GM18502 (cell line): ENCODE measurements around the gene AGAP1.

ENCODE experiments used
- ATAC-seq: cut with Tn5 transposase; IDR thresholded peaks from one replicate; pipeline ENCODE4 v1.9.1; 2021; ENCODE audit warnings: mild to moderate bottlenecking; ENCODE audit not compliant: unreplicated experiment, poor library complexity

The AGAP1 gene

DNA sequence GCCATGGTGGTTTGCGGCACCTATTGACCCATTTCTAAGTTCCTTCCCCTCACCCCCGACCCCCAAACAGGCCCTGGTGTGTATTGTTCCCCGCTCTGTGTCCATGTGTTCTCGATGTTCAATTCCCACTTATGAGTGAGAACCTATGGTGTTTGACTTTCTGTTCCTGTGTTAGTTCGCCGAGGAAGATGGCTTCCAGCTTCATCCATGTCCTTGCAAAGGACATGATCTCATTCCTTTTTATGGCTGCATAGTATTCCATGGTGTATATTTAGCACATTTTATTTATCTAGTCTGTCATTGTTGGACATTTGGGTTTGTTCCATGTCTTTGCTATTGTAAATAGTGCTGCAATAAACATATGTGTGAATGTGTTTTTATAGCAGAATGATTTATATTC lies 490.7 kb downstream of the AGAP1 start:
- ATAC-seq = no peak

DNA sequence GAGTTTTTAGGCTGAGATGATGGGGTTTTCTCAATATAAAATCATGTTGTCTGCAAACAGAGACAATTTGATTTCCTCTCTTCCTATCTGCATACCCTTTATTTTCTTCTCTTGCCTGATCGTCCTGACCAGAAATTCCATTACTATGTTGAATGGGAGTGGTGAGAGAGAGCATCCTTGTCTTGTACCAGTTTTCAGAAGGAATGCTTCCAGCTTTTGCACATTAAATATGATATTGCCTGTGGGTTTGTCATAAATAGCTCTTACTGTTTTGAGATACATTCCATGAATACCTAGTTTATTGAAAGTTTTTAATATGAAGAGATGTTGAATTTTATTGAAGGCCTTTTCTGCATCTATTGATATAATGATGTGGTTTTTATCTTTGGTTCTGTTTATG lies 492.5 kb downstream of the AGAP1 start:
- no peak for ATAC-seq

DNA sequence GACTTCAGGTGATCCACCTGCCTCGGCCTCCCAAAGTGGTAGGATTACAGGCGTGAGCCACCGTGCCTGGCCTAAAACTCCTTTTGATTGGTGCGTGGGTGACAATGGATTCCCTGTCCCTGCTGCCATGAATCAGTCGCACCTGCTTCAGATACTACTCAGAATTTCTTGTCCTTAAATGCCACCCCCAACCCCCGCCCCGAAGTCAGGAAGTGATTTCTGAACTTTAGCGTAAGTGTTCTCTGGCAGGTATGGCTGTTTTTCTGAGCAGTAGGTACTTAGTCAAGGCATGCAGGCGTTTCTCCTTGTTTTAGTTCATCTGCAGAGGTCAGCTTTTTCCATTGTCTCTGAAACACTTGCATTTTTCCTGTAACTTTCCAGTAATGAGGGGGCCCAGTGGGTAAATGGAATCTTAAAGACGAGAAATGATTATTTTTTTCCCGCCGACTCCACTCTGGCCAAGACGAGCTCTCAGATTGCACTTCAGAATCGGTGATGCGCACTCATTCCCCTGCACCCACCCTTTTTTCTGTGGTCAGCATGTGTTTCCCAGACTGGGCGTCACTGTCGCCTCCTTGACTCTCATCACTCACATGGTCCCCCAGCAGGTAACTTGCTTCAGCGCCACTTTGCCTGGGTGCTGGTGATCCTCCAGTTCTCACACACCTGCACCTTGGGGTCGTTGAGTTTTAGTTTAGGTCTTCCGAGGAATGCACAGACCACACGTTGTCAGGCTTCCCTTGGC lies 494.6 kb downstream of the AGAP1 start:
- ATAC-seq = no peak

DNA sequence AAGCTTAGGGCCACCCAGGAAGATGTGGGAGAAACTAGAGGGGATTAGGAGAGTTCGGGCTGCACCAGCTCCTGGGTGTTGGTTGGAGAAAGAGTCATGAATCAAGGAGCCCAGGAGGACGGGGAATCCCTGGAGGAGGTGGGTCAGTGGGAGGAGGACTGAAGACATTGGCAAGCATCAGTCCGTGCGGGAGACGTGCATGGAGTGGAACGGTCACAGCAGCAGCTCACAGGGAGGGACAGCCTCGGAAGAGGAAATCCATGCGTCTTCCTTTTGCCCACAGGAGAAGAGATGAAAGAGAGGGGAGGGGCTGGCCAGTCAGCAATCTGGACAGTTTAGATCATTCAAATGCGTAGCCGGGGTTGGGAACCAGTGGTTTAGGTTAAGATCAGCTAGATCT lies 495.7 kb downstream of the AGAP1 start:
- ATAC-seq = no peak

DNA sequence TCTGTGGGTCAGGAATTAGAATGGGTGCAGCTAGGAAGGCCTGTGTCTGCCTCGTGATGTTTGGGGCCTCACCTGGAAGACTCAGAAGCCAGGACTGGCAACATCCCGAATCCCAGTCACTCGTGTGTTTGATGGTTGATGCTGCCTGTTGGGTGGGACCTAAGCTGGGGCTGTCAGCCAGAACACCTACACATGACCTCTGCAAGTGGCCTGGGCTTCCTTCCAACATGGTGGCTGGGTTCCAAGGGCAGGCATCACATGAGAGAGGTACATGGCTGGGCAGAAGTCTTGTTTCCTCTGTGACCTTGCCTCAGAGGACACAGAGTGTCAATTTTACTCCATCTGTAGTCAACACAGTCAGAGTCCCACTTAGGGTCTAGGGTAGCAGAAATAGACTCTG lies 496.5 kb downstream of the AGAP1 start:
- no peak for ATAC-seq

DNA sequence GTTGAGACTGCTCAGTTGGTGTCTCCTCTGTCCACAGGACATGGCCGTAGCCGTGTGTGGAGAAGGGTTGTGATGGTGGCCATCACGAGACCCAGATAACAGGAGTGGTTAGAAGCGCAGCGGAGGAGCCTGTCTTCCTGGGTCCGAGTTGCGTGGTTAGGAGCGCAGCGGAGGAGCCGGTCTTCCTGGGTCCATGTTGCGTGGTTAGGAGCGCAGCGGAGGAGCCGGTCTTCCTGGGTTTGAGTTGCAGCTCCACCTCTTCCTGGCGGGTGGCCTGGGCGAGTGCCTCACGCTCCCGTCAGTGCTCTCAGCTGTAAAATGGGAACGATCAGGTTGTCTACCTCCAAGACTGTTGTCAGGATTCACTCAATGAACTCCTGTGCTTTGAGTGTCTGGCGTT lies 498.2 kb downstream of the AGAP1 start:
- no peak for ATAC-seq

DNA sequence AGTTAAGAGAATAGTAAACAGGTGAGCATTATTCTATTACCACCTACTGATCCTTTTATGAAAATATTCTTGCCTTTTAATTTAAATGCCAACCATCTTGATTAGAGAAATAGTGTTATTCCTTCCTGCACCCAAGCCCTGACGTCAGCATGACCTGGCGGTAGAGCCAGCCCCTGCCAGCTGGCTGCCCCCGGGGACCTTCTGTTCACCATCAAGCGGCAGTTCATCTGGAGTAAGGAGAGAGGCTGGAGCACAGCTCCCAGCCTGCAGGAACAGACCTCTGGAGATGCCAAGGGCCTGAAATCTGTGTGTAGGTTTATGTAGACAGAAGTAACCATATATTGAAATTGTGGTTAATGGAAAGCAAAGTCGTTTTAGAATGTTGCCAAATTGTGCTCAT lies 502.6 kb downstream of the AGAP1 start:
- no peak for ATAC-seq

DNA sequence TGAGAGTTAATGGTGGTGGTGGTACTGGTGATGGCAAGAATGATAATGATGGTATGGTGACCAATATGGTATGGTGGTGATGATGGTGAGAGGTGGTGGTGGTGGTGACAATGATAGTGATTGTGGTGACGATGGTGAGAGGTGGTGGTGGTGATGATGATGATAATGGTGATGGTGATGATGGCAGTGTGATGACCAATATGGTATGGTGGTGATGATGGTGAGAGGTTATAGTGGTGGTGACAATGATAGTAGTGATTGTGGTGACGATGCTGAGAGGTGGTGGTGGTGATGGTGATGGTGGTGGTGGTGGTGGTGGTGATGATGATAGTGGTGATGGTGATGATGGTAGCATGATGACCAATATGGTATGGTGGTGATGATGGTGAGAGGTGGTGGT lies 505.2 kb downstream of the AGAP1 start:
- no peak for ATAC-seq

DNA sequence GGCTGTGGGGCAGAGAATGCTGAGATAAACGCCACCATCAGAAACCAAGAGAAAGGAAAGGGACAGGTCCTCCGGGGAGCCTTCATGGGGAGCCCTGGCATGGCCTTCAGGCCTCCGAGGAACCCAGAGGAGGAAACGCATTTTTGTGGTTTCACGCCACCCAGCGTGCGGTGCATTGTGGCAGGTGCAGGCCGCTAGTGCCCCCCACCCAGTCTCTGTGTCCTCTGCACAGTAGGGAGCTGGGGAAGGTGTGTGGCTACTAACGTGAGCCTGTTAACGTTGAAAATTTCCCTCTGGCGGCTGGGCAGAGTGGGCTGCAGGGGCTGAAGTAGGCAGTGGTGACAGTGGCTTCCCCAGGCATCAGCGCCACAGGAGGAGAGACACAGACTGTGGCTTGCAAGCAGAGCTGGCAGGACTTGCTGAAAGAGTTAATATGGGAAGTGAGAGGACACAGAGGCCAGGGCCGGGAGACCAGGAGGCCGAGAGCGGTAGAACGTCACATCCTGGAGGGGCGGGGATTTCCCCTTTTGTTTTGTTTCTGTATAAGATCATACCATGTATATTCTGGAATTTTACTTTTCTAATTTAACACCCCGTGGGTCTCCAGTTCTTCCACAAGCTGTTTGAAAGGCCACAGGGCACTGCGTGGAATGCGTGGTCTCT lies 507.5 kb downstream of the AGAP1 start:
- ATAC-seq = no peak

DNA sequence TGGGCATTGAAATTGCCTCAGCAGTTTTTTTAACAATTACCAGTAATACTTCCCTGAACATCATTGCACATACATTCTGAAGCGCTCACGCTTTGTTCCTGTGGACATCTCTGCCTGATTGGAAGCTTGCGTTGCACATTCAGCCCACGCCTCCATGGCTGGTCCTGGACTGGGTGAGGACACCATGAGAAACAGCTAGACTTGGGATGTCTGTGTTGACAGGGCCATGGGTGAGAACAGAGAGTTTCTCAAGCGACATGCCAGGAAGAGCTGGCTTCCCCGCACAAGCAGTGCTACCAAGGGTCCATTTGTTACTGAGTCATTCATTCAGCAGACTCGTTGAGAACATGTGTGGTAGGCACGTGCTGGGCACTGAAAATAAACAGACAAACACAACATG lies 508.0 kb downstream of the AGAP1 start:
- ATAC-seq = no peak

DNA sequence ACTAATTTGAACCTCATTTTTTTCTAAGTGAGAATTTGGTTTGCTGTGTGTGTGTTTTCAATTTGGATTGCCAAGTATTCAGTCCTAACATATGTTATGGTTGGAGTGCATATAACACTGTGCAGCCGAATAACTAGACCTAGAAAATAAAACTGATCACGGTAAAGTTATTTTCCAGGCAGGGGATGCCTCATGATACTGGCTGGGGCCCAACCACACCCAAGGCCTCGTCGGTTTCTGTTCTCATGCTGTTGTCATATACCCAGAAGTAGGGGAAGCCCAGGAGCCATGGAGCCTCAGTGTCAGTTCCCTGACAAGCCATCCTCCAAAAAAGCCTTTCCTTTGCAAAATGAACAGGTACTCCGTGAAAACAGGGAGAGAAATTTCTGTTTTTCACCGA lies 514.2 kb downstream of the AGAP1 start:
- ATAC-seq = no peak

DNA sequence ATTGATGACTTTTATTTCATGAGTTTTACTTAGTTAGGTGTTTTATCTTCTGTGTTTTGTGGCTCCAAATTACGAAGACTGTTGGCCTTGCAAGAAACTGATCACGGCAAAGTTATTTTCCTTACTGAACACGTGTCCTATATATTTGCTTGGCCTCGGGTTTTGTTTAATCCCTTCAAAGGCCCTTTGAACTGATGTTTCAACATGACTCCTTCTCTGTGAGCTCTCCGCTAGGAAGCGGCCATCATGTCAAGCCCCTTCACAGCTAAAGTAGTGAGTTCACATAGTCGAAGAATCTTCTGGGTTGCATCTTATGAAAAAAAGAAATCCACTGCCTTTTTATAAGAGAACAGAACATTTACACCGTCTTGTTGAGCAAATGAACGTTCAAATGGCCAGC lies 515.0 kb downstream of the AGAP1 start:
- ATAC-seq = no peak

DNA sequence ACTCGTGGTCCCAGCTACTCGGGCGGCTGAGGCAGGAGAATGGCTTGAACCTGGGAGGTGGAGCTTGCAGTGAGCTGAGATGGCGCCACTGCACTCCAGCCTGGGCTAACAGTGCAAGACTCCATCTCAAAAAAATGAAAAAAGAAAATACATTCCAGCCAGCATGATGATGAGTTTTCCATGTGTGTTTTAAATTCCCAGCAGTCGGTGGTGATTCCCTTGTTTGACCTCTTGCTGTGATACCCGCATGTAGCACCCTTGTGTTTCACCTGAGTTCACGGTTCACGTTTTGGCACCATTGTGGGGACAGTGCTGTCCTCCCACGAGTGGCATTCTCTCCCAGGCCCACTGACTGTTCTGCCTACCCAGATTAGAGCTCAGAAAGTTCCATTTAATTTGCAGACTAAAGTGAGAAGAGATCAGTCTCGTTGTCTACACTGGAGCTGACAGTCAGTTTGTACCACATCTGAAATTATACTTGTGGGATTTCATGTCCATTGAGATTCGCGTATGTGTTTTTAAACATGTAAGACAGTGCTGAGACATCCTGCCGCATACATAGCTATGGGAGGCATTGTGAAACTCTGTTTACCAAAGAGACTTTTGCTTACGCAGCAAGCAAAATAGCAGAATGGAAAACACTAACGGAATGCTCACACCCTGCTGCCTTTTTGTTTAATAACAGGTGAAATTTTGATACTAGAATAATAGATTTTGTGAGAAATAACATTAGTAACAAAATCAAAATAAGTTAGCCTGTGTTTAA lies 517.3 kb downstream of the AGAP1 start:
- no peak for ATAC-seq

DNA sequence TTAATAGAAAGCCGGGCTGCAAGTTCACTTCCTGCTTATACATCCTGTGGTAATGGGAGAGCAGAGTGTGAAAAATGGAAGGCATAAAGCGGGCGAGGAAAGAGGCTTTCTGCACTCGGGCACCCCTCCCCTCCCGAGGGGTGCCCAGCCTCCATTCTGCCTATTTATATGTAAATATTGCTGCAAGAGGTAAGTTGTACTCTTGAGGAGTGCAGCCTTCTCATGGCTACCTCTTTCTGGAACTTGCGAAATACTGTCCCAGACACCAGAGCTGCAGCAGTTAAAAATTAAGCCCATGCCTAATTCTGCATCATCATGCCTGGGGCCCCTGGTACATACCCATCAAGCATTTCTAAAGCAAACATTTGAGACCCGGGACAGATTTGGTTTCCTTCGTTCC lies 518.3 kb downstream of the AGAP1 start:
- no peak for ATAC-seq

DNA sequence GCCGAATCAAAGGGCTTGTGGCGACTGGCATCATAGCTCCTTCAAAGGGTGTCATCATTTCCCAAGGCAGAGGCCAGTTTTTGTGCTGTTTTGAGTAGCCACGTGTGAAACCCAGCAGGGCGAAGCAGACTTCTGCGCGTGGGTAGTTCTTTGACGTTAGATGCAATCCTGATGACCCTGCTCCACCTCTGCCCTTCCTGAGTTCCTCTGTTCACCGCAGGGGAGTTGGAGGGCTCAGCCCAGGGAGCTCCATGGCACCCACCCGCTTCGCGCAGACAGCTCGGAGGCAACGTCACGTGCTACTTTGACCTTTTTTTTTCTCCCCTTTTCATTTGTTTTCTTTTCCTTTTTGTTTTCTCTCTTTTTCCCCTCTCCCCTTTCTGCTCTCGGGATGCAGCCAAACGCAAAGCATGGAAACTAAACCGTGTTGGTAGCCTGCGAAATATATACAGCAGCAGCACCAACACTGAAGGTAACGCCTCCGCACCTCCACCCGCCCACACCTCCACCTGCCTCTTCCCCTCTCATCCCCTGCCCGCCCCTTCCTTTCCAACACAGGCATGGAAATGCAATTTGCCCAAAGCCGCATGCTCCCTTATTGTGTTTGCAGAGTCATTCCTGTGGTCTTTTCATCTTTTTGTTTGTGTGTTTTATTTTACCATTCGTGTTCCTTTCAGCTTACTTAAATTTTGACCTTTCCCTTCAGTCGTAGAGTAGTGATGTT lies 520.7 kb downstream of the AGAP1 start:
- no peak for ATAC-seq

DNA sequence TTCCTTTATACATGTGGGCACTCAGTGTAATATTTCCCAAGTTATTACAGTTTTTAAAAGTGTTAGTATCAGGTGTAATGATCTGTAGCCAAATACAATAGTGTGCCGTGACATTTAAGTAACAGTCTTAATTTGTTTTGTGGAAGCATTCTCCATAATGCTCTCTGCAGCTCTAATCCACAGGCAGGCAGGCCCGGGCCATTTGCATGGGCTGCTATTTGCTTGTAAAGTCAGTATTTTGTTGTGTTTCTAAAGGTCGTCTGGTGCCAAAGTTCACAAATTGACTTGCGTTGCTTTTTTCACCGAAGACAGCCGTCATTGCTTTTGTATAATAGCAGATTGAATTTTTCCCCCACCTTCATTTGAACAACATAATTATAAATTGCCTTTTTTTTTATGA lies 521.3 kb downstream of the AGAP1 start:
- no peak for ATAC-seq

DNA sequence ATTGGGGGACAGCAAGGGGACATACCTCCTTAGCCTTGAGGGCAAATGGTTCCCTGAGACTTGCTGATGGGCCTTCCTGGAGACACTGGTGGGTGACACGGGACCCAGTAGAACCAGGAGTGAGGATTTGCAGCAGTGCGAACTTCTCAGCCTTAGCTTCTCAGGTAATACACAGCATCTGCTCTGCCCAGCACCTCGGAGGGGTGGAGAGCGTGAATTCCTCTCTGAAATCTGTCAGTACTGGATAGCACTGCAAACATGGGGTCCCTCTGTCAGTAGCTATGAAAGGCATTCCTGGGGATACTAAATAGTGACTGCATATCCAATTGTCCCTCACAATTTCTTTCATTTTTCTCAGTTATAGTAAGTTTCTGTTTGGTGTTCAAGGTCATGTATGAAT lies 522.7 kb downstream of the AGAP1 start:
- ATAC-seq = no peak

DNA sequence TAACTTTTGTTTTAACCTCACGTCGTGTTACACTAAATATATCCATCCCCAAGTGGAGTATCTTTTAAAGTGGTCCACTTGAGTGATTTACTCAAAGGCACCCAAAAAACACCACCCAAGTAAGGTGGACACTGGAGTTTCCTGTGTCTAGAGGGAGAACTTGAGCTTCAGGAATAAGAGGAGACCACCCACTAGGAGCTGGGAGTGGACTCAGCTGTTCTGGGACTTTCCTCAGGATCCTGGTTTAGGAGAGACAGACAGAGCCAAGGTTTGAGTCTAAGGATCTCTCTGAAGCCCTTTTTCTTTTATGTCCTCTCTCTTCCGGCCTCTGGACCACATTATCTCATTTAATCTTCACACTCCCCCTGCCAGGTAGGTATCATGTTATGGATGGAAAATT lies 523.6 kb downstream of the AGAP1 start:
- ATAC-seq = no peak

DNA sequence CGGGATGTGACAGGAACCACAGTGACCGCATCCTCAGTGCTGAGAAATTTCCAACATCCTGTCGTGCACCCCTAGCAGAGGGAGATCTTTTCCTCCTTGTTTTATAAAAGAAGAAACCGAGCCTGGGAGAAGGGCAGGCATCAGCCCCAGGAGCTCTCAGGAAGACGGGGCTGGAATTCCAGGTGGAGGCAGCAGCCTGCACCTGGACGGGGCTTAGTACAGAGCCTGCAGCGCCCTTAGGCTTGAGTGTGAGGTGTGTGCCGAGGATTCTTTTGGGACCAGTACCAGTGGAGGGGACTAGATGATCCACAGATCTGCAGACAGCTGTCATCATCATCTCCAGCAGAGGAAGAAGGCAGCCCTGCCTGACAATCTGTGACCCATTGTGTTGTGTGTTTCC lies 525.6 kb downstream of the AGAP1 start:
- no peak for ATAC-seq

DNA sequence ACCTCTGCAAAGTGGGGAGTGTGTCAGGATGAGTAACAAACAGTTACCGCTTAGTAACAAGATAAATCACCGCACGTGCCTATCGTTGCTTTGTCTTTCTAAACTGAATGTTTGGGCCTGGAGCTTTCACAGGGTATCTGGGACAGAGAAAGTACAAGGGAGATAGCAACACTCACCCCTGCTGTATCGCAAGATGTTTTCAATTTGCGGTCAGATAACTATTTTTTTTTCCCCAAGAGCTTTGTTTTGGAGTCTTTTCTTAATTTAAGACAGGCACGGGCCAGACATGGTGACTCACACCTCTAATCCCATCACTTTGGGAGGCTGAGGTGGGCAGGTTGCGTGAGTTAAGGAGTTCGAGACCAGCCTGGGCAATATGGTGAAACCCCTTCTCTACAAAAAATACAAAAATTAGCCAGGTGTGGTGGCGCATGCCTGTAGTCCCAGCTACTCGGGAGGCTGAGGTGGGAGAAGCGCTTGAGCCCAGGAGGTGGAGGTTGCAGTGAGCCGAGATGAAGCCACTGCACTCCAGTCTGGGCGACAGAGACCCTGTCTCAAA lies 527.7 kb downstream of the AGAP1 start:
- ATAC-seq = no peak

DNA sequence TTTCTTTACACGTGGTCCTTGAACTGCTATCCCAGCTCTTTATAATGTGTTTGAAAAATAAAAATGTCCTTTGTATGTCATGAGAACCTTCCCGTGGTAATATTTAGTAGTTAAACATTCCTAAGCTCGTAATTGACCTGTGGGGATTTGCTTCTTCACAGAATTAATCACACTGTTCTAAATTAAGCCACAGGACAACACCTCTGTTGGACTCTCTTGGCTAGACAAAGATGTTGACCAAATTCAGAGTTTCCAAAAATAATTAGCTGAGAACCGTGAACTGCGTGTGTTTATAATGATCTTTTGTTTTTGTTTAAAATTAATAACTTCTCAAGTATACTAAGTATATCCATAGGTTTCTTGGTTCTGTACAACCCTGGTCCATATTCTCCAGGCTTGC lies 528.3 kb downstream of the AGAP1 start:
- ATAC-seq = no peak
